Measurements from ENCODE around the gene CFAP77. TPM values are rescaled to one million over a fixed set of nuclear protein-coding genes. Genes with fewer than 3 reads are reported as not detected.

CFAP77 gene
- total RNA-seq, 2 experiments from 2014 or later: not detected

DNA sequence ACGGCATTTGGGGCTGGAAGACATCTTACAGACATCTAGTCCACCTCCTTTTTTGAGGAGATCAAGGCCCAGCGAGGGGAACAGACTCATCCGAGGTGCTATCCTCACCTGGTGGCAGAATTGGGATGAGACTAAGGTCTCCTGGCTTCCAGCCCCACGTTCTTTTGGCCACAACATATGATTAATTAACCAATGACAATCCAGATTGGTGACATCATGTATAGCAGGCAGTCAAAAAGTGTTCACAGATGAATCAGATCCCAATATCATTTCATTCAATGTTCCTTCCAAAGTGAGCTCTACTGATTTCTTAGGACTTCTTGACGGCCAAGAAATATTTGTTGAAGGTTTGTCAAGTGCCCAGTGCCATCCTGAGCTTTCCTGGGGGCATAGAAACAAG, 3.9 kb downstream of the CFAP77 start:
- Mint-ChIP-seq H3K36me3 (ENCODE audit: low read depth) (no peaks in the 10 kb centered on the region), H3K4me3 (no peak overlapping the region), H3K27me3 (peaks cover 54% of the 10 kb centered on the region), H3K9me3 (no peaks in the 10 kb centered on the region), H3K27ac (no peak overlapping the region), H3K4me1 (ENCODE audit: low read depth) (peaks cover 23% of the 10 kb centered on the region)
- intact Hi-C loops (cut with micrococcal nuclease): loop anchor here (2.0 to 10.0 kb wide), 4 partner anchors 73 to 381 kb away; no protein-coding TSS in a partner anchor
- TF ChIP-seq, protein P1, sequence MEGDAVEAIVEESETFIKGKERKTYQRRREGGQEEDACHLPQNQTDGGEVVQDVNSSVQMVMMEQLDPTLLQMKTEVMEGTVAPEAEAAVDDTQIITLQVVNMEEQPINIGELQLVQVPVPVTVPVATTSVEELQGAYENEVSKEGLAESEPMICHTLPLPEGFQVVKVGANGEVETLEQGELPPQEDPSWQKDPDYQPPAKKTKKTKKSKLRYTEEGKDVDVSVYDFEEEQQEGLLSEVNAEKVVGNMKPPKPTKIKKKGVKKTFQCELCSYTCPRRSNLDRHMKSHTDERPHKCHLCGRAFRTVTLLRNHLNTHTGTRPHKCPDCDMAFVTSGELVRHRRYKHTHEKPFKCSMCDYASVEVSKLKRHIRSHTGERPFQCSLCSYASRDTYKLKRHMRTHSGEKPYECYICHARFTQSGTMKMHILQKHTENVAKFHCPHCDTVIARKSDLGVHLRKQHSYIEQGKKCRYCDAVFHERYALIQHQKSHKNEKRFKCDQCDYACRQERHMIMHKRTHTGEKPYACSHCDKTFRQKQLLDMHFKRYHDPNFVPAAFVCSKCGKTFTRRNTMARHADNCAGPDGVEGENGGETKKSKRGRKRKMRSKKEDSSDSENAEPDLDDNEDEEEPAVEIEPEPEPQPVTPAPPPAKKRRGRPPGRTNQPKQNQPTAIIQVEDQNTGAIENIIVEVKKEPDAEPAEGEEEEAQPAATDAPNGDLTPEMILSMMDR (IDR thresholded peaks at IDR 0.05): no peak
- DNase-seq (no peak), ATAC-seq (no peak)
- ChIA-PET POLR2A (no interaction called here), CTCF (interaction anchor here (1.2 to 4.8 kb wide), 5 partner anchors 93 to 173 kb away, joined by 3 to 54 read pairs (median 5); no protein-coding TSS in a partner anchor)

DNA sequence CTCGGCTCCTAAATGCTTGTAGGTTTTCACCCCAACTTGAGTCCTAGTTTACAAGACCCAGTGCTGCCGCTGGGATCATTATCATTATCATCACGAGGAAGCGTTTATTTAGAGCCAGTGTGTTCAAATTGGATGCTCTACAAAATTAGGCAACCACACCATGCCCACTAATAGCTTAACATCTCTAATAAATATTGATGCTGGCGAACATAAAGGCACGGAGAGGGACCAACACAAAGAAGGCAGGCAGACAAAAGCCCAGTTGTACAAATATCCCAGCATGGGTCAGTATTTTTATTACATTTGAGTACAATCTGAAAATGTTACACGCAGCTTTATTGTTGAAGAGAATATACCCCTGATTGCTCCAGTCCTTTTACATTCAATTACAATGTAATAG, 4.7 kb downstream of the CFAP77 start:
- Mint-ChIP-seq H3K27ac (no peak overlapping the region), H3K4me1 (ENCODE audit: low read depth) (peaks cover 20% of the 10 kb centered on the region), H3K27me3 (peaks cover 57% of the 10 kb centered on the region), H3K36me3 (ENCODE audit: low read depth) (no peaks in the 10 kb centered on the region), H3K9me3 (no peaks in the 10 kb centered on the region), H3K4me3 (no peak overlapping the region)
- CTCF ChIA-PET: interaction anchor here (1.2 to 4.8 kb wide), 5 partner anchors 92 to 172 kb away, joined by 3 to 54 read pairs (median 5); no protein-coding TSS in a partner anchor
- no peak for ATAC-seq
- intact Hi-C loops (cut with micrococcal nuclease): loop anchor here (5.0 to 10.0 kb wide), 3 partner anchors 73 to 380 kb away; no protein-coding TSS in a partner anchor
- POLR2A ChIA-PET: no interaction called here
- TF ChIP-seq, protein P1 (IDR thresholded peaks at IDR 0.05): no peak
- no peak for DNase-seq

DNA sequence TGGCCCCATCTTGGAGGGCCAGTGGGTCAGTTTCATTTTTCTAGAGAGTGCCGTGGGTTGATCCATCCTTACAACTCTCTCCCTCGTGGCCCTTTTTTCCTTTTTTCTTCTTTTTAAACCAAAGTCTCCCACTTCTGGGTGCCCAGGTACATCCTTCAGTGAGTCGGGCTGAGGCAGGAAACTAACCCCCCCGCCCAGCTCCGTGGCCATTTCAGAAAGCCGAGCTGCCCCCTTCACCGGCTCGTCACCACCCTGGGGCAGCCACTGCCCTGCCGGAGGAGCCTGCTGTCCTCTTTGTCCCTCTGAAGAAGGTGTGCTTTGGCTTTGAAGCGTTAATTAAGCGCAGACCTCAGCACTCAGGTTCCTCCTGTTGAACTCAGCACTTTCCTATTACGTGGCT, 5.2 kb downstream of the CFAP77 start:
- CTCF ChIA-PET: interaction anchor here (1.3 to 4.8 kb wide), 3 partner anchors 92 to 171 kb away, joined by 4 to 54 read pairs (median 22); no protein-coding TSS in a partner anchor
- ATAC-seq (no peak), DNase-seq (no peak)
- POLR2A ChIA-PET: no interaction called here
- intact Hi-C loops (cut with micrococcal nuclease): loop anchor here (10.0 kb wide), 1 partner anchor 380 kb away; no protein-coding TSS in a partner anchor
- Mint-ChIP-seq H3K27me3 (peaks cover 59% of the 10 kb centered on the region), H3K9me3 (no peaks in the 10 kb centered on the region), H3K4me1 (ENCODE audit: low read depth) (peaks cover 20% of the 10 kb centered on the region), H3K4me3 (no peak overlapping the region), H3K27ac (no peak overlapping the region), H3K36me3 (ENCODE audit: low read depth) (no peaks in the 10 kb centered on the region)
- TF ChIP-seq, protein P1 (IDR thresholded peaks at IDR 0.05): no peak

DNA sequence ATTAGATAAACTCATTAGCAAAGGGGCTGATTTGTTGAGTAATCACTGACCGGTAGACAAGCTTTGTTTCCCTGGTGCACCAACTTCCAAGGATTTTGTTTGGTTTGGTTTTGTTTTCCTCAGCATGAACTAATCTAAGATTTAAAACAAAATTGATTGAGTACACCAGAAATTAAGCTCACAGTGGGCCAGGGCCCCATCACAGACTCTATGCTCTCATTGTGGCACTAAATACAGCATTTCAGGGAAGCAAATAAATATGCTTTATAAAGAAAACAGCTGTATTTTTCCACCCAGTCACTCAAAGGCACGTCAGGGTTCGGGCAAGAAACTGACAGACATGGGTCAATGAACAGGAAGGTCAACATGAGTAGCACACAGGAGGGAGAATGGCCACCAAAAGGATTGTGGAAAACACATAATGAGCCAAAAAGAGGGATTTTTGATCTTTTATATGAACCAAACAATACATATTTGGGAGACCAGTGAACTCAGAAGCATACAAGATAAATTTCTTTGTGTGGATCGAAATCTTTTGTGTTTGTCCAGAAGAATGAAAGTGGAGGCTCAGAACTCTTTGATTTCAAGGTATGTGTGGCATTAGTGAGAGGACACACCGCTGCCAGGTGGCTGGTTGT, 8.8 kb downstream of the CFAP77 start:
- TF ChIP-seq, protein P1 (IDR thresholded peaks at IDR 0.05): no peak
- no peaks in the 10 kb centered on the region for H3K36me3 Mint-ChIP-seq (ENCODE audit: low read depth)
- ATAC-seq (no peak), DNase-seq (no peak)
- H3K9me3 Mint-ChIP-seq: no peaks in the 10 kb centered on the region
- no peaks in the 10 kb centered on the region for H3K4me1 Mint-ChIP-seq (ENCODE audit: low read depth)
- intact Hi-C loops (cut with micrococcal nuclease): loop anchor here (10.0 kb wide), 1 partner anchor 376 kb away; no protein-coding TSS in a partner anchor
- no peak overlapping the region for H3K4me3 Mint-ChIP-seq
- POLR2A ChIA-PET: no interaction called here
- no peak overlapping the region for H3K27ac Mint-ChIP-seq
- CTCF ChIA-PET: interaction anchor here (1.0 kb wide), 1 partner anchor 160 kb away, joined by 3 read pairs; no protein-coding TSS in a partner anchor
- H3K27me3 Mint-ChIP-seq: peaks cover 49% of the 10 kb centered on the region

DNA sequence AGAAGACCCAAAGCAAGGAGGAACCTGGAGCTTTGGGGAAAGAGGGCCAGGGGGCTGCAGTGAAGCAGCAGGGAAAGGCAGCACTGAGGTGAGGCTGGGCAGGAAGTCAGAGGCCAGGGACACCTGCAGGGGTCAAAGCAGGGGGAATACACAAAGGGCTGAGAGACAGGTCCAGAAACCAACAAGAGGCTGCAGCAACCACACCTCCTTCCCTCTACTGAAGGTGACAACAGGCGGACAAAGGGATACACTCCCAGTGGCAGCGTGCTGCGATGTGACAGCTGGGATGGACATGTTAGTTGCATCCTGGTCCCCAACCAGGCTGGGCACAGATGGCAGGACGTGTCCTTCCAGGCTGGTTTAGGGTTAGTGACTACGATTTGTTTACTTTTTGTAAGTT, 12.6 kb downstream of the CFAP77 start:
- Mint-ChIP-seq H3K9me3 (no peaks in the 10 kb centered on the region), H3K27me3 (peaks cover 54% of the 10 kb centered on the region), H3K36me3 (ENCODE audit: low read depth) (no peaks in the 10 kb centered on the region), H3K4me1 (ENCODE audit: low read depth) (no peaks in the 10 kb centered on the region), H3K4me3 (no peak overlapping the region), H3K27ac (no peak overlapping the region)
- DNase-seq: no peak
- POLR2A ChIA-PET: no interaction called here
- ATAC-seq: no peak
- intact Hi-C loops (cut with micrococcal nuclease): no loop called here
- TF ChIP-seq, protein P1 (IDR thresholded peaks at IDR 0.05): no peak
- CTCF ChIA-PET: interaction anchor here (2.4 kb wide), 1 partner anchor 10 kb away, joined by 5 read pairs; no protein-coding TSS in a partner anchor

Measured in activated CD8-positive, alpha-beta T cell treated with anti-CD3 and anti-CD28 coated beads for 36 hours (primary cell).